ENCODE data around the gene CTBP2. TPM values are rescaled to one million over a fixed set of nuclear protein-coding genes. Genes with fewer than 3 reads are reported as not detected.

The CTBP2 gene
- total and polyA plus RNA-seq, 10 donors: 6.7 to 74.4 (median 40.1) TPM

DNA sequence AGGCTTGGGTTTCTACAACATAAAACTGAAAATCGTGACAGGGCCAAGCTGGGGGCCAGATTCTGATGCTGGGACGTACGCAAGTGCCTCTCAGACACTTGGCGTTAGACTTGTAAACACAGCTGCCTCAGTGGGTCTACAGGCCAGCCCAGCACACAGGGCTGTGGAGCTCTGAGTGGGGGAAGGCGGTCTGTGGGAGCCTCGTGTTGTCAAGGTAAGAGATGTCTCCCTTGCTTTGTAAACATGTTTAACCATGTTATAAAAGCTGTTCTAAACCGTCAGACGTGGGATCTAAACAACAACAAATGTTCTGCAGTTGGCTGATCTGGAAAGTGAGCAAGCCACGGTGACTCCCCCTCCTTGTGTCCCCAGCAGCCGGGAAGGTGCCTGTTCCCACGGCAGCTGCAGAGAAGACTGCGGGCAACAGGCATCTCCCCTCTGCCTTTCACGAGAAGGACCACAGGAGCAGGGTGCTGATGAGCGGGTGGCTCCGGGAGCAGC lies 150.7 kb downstream of the CTBP2 start:
- no peak overlapping the region for H3K4me3 ChIP-seq
- H3K27me3 ChIP-seq (replicated peaks in 1 of 7): peaks cover 0 to 5% (median 0%) of the 10 kb centered on the region in 7 donors
- intact Hi-C loops (cut with DNase I; ENCODE audit: low total_unique reads): no loop called here
- WGBS, 5 donors: 79 to 91% (median 87%) methylated on average over 13 to 15 of the region's 15 CpGs
- H3K36me3 ChIP-seq: peaks cover 0 to 50% (median 0%) of the 10 kb centered on the region in 6 donors
- H3K9me3 ChIP-seq: no peaks in the 10 kb centered on the region
- peaks cover 0 to 47% (median 22%) of the 10 kb centered on the region in 6 donors for H3K4me1 ChIP-seq
- H3K27ac ChIP-seq: no peak overlapping the region
- TF ChIP-seq POLR2A (IDR thresholded peaks at IDR 0.05) (no peak), POLR2AphosphoS5 (IDR thresholded peaks at IDR 0.05) (no peak), CTCF (IDR thresholded peaks at IDR 0.05 in 8 of 11, conservative IDR thresholded peaks at IDR 0.05 in 3 of 11) (no peak)
- peak; percentile 40 for DNase-seq

DNA sequence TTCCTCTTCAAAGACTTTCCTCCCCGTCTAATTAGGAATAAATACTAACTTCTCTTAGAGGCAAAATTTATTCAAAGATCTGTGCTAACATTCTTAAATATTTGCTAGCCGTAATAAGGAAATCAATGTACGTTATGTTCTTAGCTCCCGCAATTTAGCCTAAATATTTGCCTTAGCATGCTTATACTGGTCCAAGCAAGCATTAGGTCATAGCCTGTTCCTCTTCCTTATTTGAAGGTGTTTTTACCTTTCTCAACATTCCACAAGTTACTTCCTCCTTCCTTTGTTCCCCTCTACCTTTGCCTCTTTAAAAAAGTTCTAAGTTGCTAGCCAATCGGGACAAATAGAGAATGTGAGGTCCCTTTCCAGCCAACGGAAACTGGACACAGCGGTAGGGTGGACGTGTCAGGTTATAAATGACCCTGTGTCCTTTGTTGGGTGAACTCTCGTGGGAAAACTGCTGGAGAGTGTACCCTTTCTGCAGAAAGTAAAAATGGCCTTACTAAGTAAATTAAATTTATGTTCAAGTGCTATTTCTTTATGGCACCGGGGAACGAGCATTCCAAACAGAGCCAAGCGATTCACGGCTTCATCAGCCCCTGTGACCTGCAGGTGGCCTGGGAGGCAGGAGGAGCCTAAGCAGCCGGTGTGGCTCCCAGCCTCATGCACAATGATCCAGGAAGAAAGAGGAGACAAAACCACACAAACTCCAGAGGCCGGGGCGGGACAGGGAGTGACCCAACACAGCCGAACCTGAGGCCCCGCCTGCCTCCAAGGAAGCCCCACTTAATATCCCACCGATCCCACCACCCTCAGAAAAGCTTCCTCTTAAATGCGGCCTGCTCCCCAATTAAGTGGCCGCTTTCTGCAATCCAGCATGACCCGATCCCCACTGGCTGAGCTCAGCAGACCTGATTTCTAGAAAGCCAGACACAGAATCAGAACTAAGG lies 151.4 kb downstream of the CTBP2 start:
- Histone ChIP-seq H3K27me3 (replicated peaks in 1 of 7) (no peaks in the 10 kb centered on the region), H3K4me3 (no peak overlapping the region), H3K4me1 (peaks cover 0 to 45% (median 20%) of the 10 kb centered on the region in 6 donors), H3K9me3 (no peaks in the 10 kb centered on the region), H3K27ac (no peak overlapping the region), H3K36me3 (peaks cover 0 to 55% (median 0%) of the 10 kb centered on the region in 6 donors)
- WGBS, 5 donors: 88 to 93% (median 89%) methylated on average over 22 of the region's 22 CpGs
- DNase-seq: peak; percentile 58
- TF ChIP-seq CTCF (IDR thresholded peaks at IDR 0.05 in 8 of 11, conservative IDR thresholded peaks at IDR 0.05 in 3 of 11) (no peak), POLR2AphosphoS5 (IDR thresholded peaks at IDR 0.05) (no peak), POLR2A (IDR thresholded peaks at IDR 0.05) (no peak)
- intact Hi-C loops (cut with DNase I; ENCODE audit: low total_unique reads): no loop called here

DNA sequence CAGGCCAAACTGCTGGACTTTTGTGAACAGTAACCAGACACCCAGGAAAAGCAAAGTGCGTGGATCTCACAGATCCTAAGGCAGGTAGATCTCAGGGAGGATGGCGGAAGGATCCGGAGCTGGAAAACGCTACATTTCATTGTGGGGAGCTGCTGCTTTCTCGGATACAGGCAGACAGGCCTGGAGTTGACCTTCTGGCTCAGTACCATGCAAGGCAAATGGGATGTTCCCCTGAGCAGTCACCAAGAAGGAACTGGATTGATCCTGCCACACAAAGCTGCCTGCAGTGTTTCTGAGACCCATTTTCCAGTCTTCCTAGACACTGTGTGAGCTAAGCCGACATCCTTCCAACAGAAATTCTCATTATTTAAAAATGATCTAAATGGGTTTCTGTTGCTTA lies 152.9 kb downstream of the CTBP2 start:
- intact Hi-C loops (cut with DNase I; ENCODE audit: low total_unique reads): no loop called here
- Histone ChIP-seq H3K4me3 (no peak overlapping the region), H3K36me3 (peaks cover 0 to 57% (median 6%) of the 10 kb centered on the region in 6 donors), H3K27ac (no peak overlapping the region), H3K27me3 (replicated peaks in 1 of 7) (no peaks in the 10 kb centered on the region), H3K9me3 (no peaks in the 10 kb centered on the region), H3K4me1 (peaks cover 3 to 57% (median 30%) of the 10 kb centered on the region in 6 donors)
- DNase-seq: no peak
- 81 to 96% (median 91%) methylated on average over 6 of the region's 6 CpGs for WGBS, 5 donors
- no peak for TF ChIP-seq POLR2AphosphoS5 (IDR thresholded peaks at IDR 0.05)
- no peak for TF ChIP-seq CTCF (IDR thresholded peaks at IDR 0.05 in 8 of 11, conservative IDR thresholded peaks at IDR 0.05 in 3 of 11)
- no peak for TF ChIP-seq POLR2A (IDR thresholded peaks at IDR 0.05)

DNA sequence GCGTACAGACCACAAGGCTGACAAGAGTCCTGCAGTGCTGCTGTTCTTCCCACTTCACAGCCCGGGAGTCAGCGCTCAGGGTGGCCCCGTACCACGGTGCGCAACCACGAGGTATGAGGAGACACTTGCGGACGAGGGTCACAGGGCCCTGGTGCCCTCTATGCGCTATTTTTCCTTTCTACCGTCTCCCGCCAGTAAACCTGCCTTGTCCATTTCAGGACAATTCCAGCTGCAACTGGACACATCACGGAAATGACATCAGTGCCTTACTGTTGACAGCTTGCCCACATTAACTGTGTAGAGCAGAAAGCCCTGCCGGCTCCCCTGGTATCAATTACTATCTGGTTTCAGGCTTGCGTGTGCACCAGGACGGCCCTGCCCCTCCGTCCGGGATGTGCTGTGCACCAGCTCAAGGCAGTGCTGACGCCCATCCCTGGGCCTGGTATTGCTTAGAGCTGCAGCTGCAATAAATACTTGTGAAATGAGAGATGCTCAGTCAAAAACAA lies 153.4 kb downstream of the CTBP2 start:
- Histone ChIP-seq H3K4me1 (peaks cover 5 to 62% (median 32%) of the 10 kb centered on the region in 6 donors), H3K4me3 (no peak overlapping the region), H3K36me3 (peaks cover 0 to 57% (median 9%) of the 10 kb centered on the region in 6 donors), H3K27me3 (replicated peaks in 1 of 7) (no peaks in the 10 kb centered on the region), H3K9me3 (no peaks in the 10 kb centered on the region), H3K27ac (no peak overlapping the region)
- 78 to 89% (median 85%) methylated on average over 19 of the region's 19 CpGs for WGBS, 5 donors
- DNase-seq: peak; percentile 58
- intact Hi-C loops (cut with DNase I; ENCODE audit: low total_unique reads): no loop called here
- TF ChIP-seq POLR2AphosphoS5 (IDR thresholded peaks at IDR 0.05): no peak
- no peak for TF ChIP-seq POLR2A (IDR thresholded peaks at IDR 0.05)
- TF ChIP-seq CTCF (IDR thresholded peaks at IDR 0.05 in 8 of 11, conservative IDR thresholded peaks at IDR 0.05 in 3 of 11): no peak

Data from spleen (tissue), 11 donors.